Measurements from ENCODE around the gene HSPA14.

HSPA14 gene

GRCh38 chr10:14838582-14839304 lies 637 bp downstream of the HSPA14 start:
- H2AFZ ChIP-seq (ENCODE audit: low read depth, low read length): peak overlapping the region; percentile 80
- peak overlapping the region; percentile 98 for H3K4me3 ChIP-seq (ENCODE audit: low read length)

GRCh38 chr10:14839305-14839695 lies 1.2 kb downstream of the HSPA14 start:
- H3K36me3 ChIP-seq (replicated peaks; ENCODE audit: low read depth, low read length): peaks cover 34% of the 10 kb centered on the region
- H3K9ac ChIP-seq (ENCODE audit: low read length): peak overlapping the region; percentile 94
- no peaks in the 10 kb centered on the region for H3K27me3 ChIP-seq (ENCODE audit: low read depth, low read length)
- TF ChIP-seq CTCF (IDR thresholded peaks at IDR 0.05; ENCODE audit: low read depth, low read length): no peak
- peak overlapping the region; percentile 96 for H3K4me2 ChIP-seq (ENCODE audit: low read length)
- no peak overlapping the region for H2AFZ ChIP-seq (ENCODE audit: low read depth, low read length)
- peaks cover 9% of the 10 kb centered on the region for H3K4me1 ChIP-seq (ENCODE audit: low read length)
- H3K4me3 ChIP-seq (ENCODE audit: low read length): peak overlapping the region; percentile 98
- 0 out of 2 replicates have a peak, but pooled peaks cover 4% of the 10 kb centered on the region for H4K20me1 ChIP-seq (ENCODE audit: insufficient read depth, low read length)
- peaks cover 32% of the 10 kb centered on the region for H3K79me2 ChIP-seq (ENCODE audit: low read length)
- peak overlapping the region; percentile 59; the same call in 1 of the 2 replicates for H3K27ac ChIP-seq (ENCODE audit: low read length)
- no peaks in the 10 kb centered on the region for H3K9me3 ChIP-seq (ENCODE audit: insufficient read depth, low read length)

More at GRCh38 chr10:14838582-14839304, 637 bp downstream of the HSPA14 start:
- H3K9ac ChIP-seq (ENCODE audit: low read length): peak overlapping the region; percentile 94
- H3K9me3 ChIP-seq (ENCODE audit: insufficient read depth, low read length): no peaks in the 10 kb centered on the region
- H3K4me1 ChIP-seq (ENCODE audit: low read length): peaks cover 9% of the 10 kb centered on the region
- 0 out of 2 replicates have a peak, but pooled peaks cover 4% of the 10 kb centered on the region for H4K20me1 ChIP-seq (ENCODE audit: insufficient read depth, low read length)
- H3K27me3 ChIP-seq (ENCODE audit: low read depth, low read length): no peaks in the 10 kb centered on the region
- H3K79me2 ChIP-seq (ENCODE audit: low read length): peaks cover 32% of the 10 kb centered on the region
- TF ChIP-seq CTCF (IDR thresholded peaks at IDR 0.05; ENCODE audit: low read depth, low read length) (no peak), EZH2phosphoT487 (IDR thresholded peaks at IDR 0.05; ENCODE audit: low read depth) (no peak)
- H3K4me2 ChIP-seq (ENCODE audit: low read length): peak overlapping the region; percentile 96
- H3K27ac ChIP-seq (ENCODE audit: low read length): peak overlapping the region; percentile 59
- H3K36me3 ChIP-seq (replicated peaks; ENCODE audit: low read depth, low read length): peaks cover 30% of the 10 kb centered on the region

- 0 out of 2 replicates have a peak, but pooled peaks cover 4% of the 10 kb centered on the region for H4K20me1 ChIP-seq (ENCODE audit: insufficient read depth, low read length)
- H2AFZ ChIP-seq (ENCODE audit: low read depth, low read length): no peak overlapping the region
- peaks cover 34% of the 10 kb centered on the region for H3K36me3 ChIP-seq (replicated peaks; ENCODE audit: low read depth, low read length)
- H3K9ac ChIP-seq (ENCODE audit: low read length): no peak overlapping the region
- H3K27ac ChIP-seq (ENCODE audit: low read length): no peak overlapping the region
- no peaks in the 10 kb centered on the region for H3K27me3 ChIP-seq (ENCODE audit: low read depth, low read length)
- no peak overlapping the region for H3K4me3 ChIP-seq (ENCODE audit: low read length)
- H3K4me2 ChIP-seq (ENCODE audit: low read length): no peak overlapping the region
- TF ChIP-seq EZH2phosphoT487 (IDR thresholded peaks at IDR 0.05; ENCODE audit: low read depth): no peak
- no peak for TF ChIP-seq CTCF (IDR thresholded peaks at IDR 0.05; ENCODE audit: low read depth, low read length)
- H3K4me1 ChIP-seq (ENCODE audit: low read length): peaks cover 9% of the 10 kb centered on the region
- no peaks in the 10 kb centered on the region for H3K9me3 ChIP-seq (ENCODE audit: insufficient read depth, low read length)
- H3K79me2 ChIP-seq (ENCODE audit: low read length): peaks cover 32% of the 10 kb centered on the region
These were observed 2.1 kb downstream of the HSPA14 start for GRCh38 chr10:14840178-14840577.

GRCh38 chr10:14843327-14843988 lies 5.4 kb downstream of the HSPA14 start:
- H3K9ac ChIP-seq (ENCODE audit: low read length): no peak overlapping the region
- no peak overlapping the region for H3K4me2 ChIP-seq (ENCODE audit: low read length)
- no peaks in the 10 kb centered on the region for H3K27me3 ChIP-seq (ENCODE audit: low read depth, low read length)
- H3K36me3 ChIP-seq (replicated peaks; ENCODE audit: low read depth, low read length): peaks cover 36% of the 10 kb centered on the region
- H3K9me3 ChIP-seq (ENCODE audit: insufficient read depth, low read length): no peaks in the 10 kb centered on the region
- peaks cover 28% of the 10 kb centered on the region for H3K79me2 ChIP-seq (ENCODE audit: low read length)
- peaks cover 4% of the 10 kb centered on the region for H3K4me1 ChIP-seq (ENCODE audit: low read length)
- H2AFZ ChIP-seq (ENCODE audit: low read depth, low read length): no peak overlapping the region
- H4K20me1 ChIP-seq (ENCODE audit: insufficient read depth, low read length): 0 out of 2 replicates have a peak, but pooled peaks cover 4% of the 10 kb centered on the region
- TF ChIP-seq CTCF (IDR thresholded peaks at IDR 0.05; ENCODE audit: low read depth, low read length) (no peak), EZH2phosphoT487 (IDR thresholded peaks at IDR 0.05; ENCODE audit: low read depth) (no peak)
- H3K27ac ChIP-seq (ENCODE audit: low read length): no peak overlapping the region
- H3K4me3 ChIP-seq (ENCODE audit: low read length): no peak overlapping the region

All from OCI-LY3 (cell line).